Activated T-helper 2 cell treated with anti-CD3 and anti-CD28 coated beads, Interferon-gamma antibody, Interleukin-2, Interleukin-4, amounts not matched to agents 10 μg/mL and 5 μg/mL and 100 μg/mL, durations not matched to agents 14 hours and 24 hours and 36 hours (primary cell): ENCODE data around the gene LRCH1. TPM values are rescaled to one million over a fixed set of nuclear protein-coding genes. Genes with fewer than 3 reads are reported as not detected.

ENCODE experiments used
- DNase-seq: peaks from one replicate; pipeline ENCODE4 v3.0.0; 2021; ENCODE audit warnings: low spot score
- H3K27ac Mint-ChIP-seq: one replicate; pipeline ENCODE4 v1.8.0; 2021; ENCODE audit warnings: mixed read lengths
- H3K27me3 Mint-ChIP-seq: one replicate; pipeline ENCODE4 v1.8.0; 2021; ENCODE audit warnings: low read depth, mixed read lengths
- H3K36me3 Mint-ChIP-seq: one replicate; pipeline ENCODE4 v1.8.0; 2021; ENCODE audit warnings: low read depth, mixed read lengths
- H3K4me1 Mint-ChIP-seq: one replicate; pipeline ENCODE4 v1.8.0; 2021; ENCODE audit warnings: low read depth, mixed read lengths
- H3K4me3 Mint-ChIP-seq: one replicate; pipeline ENCODE4 v1.8.0; 2021; ENCODE audit warnings: low read depth, mild to moderate bottlenecking, moderate library complexity, mixed read lengths
- H3K9me3 Mint-ChIP-seq: one replicate; pipeline ENCODE4 v1.8.0; 2021; ENCODE audit warnings: mixed read lengths
- intact Hi-C: fragments of 100-400 bp; cut with micrococcal nuclease; formaldehyde crosslinking; loops from one replicate; pipeline ENCODE4 v1.15.1; 2023
- total RNA-seq: library from RNA; stranded (reverse); gene quantifications from 2 replicates; pipeline ENCODE4 v1.2.3, GENCODE V29; 2022

LRCH1 gene
- total RNA-seq, 1 donor from 2014 or later, result 17.8 TPM

GRCh38 chr13:46715363-46715762, 162.4 kb downstream of the LRCH1 start:
- DNase-seq, result no peak
- intact Hi-C loops, result no loop called here
- H3K36me3 Mint-ChIP-seq, result peaks cover 18% of the 10 kb centered on the region
- no peak overlapping the region for H3K27ac Mint-ChIP-seq
- no peaks in the 10 kb centered on the region for H3K27me3 Mint-ChIP-seq
- no peak overlapping the region for H3K4me3 Mint-ChIP-seq
- H3K9me3 Mint-ChIP-seq, result no peaks in the 10 kb centered on the region
- peaks cover 2% of the 10 kb centered on the region for H3K4me1 Mint-ChIP-seq

- no peak overlapping the region for H3K4me3 Mint-ChIP-seq
- intact Hi-C loops, result no loop called here
- DNase-seq, result no peak
- peaks cover 2% of the 10 kb centered on the region for H3K4me1 Mint-ChIP-seq
- no peaks in the 10 kb centered on the region for H3K27me3 Mint-ChIP-seq
- no peaks in the 10 kb centered on the region for H3K9me3 Mint-ChIP-seq
- no peak overlapping the region for H3K27ac Mint-ChIP-seq
- H3K36me3 Mint-ChIP-seq, result peaks cover 8% of the 10 kb centered on the region
Observed at GRCh38 chr13:46716821-46717220, 163.9 kb downstream of the LRCH1 start.

- intact Hi-C loops, result no loop called here
- H3K36me3 Mint-ChIP-seq, result peaks cover 8% of the 10 kb centered on the region
- no peaks in the 10 kb centered on the region for H3K27me3 Mint-ChIP-seq
- no peaks in the 10 kb centered on the region for H3K9me3 Mint-ChIP-seq
- H3K27ac Mint-ChIP-seq, result no peak overlapping the region
- DNase-seq, result no peak
- peaks cover 5% of the 10 kb centered on the region for H3K4me1 Mint-ChIP-seq
- H3K4me3 Mint-ChIP-seq, result no peak overlapping the region
Observed at GRCh38 chr13:46717275-46717674, 164.3 kb downstream of the LRCH1 start.

DNA sequence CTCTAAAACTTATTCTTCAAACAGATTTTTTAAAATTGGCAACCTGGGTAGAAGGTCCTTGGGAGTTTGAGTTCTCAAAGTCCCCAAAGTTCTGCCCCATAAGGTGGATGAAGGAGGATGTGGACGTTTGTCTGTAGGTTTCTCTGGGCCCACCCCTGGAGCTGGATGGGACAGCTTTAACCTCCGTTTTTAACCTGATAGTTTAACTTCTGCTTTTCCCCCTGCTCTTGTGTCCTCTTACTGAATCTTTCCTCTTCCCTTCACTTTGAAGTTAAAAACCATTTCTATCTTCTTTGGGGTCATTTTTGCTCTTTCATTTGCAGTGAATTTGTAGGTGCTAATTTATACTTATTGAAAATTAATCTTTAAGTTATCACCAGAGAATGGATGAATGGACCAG, 164.9 kb downstream of the LRCH1 start:
- Mint-ChIP-seq H3K4me1 (peaks cover 5% of the 10 kb centered on the region), H3K27ac (no peak overlapping the region), H3K36me3 (peaks cover 8% of the 10 kb centered on the region), H3K27me3 (no peaks in the 10 kb centered on the region), H3K4me3 (no peak overlapping the region), H3K9me3 (no peaks in the 10 kb centered on the region)
- intact Hi-C loops, result no loop called here
- no peak for DNase-seq

DNA sequence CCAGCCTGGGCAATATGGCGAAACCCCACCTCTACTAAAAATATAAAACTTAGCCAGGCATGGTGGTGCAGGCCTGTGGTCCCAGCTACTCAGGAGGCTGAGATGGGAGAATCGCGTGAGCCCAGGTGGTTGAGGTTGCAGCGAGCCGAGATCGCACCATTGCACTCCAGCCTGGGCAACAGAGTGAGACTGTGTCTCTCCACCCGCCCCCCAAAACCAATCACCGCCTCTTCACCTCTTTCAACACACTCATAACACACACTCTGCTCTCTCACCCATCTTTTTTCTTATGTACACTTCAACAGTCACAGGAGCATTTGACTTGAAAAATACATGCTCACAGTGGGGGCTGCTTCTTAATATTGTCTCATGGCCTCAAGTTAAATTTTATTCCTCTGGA, 167.2 kb downstream of the LRCH1 start:
- Mint-ChIP-seq H3K9me3 (no peaks in the 10 kb centered on the region), H3K36me3 (peaks cover 28% of the 10 kb centered on the region), H3K4me3 (no peak overlapping the region), H3K27ac (no peak overlapping the region), H3K4me1 (peaks cover 8% of the 10 kb centered on the region), H3K27me3 (no peaks in the 10 kb centered on the region)
- intact Hi-C loops, result no loop called here
- no peak for DNase-seq

DNA sequence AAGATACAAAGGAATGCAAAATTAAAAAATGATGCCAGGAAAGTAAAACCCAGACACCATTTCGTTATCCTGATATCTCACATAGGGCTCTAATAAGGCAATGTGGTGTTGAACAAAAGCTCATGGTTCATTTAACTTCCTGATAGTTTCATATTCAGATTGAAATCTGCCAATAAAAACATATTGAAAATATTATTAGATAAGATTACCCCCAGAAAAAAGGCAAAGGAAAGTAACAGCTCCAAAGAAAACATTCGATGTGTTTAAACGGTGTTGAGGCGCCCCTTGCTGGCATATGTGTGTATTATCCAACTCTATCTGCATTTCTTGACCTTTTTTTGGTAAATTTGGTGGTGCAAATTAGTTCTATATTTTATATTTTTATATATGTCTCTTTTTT, 168.1 kb downstream of the LRCH1 start:
- no peak for DNase-seq
- Mint-ChIP-seq H3K27me3 (no peaks in the 10 kb centered on the region), H3K9me3 (no peaks in the 10 kb centered on the region), H3K4me3 (no peak overlapping the region), H3K27ac (no peak overlapping the region), H3K36me3 (peaks cover 35% of the 10 kb centered on the region), H3K4me1 (peaks cover 15% of the 10 kb centered on the region)
- intact Hi-C loops, result loop anchor here (1.0 kb wide), 2 partner anchors 170 to 231 kb away; no protein-coding TSS in a partner anchor

DNA sequence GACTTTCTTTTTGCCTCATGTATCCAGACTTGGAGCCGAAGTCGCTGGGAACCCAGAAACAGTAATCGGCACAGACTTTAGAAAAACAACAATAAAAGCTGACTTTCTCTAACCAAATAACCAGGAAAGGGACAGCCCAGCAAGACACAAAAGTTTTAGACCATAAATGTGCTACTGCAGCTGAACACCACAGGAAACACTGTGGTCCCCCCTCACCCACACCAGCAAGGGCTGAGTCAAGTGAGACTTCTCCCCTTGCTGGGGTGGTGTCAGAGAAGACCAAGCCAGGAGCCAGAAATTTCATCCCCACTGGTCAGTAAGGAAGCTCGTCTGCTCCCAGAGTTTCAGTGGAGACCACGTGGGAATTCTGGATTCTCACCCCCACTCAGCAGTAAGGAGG, 173.4 kb downstream of the LRCH1 start:
- H3K27ac Mint-ChIP-seq, result no peak overlapping the region
- H3K4me3 Mint-ChIP-seq, result no peak overlapping the region
- no peaks in the 10 kb centered on the region for H3K9me3 Mint-ChIP-seq
- H3K27me3 Mint-ChIP-seq, result no peaks in the 10 kb centered on the region
- H3K36me3 Mint-ChIP-seq, result peaks cover 68% of the 10 kb centered on the region
- DNase-seq, result no peak
- intact Hi-C loops, result no loop called here
- H3K4me1 Mint-ChIP-seq, result peaks cover 18% of the 10 kb centered on the region

DNA sequence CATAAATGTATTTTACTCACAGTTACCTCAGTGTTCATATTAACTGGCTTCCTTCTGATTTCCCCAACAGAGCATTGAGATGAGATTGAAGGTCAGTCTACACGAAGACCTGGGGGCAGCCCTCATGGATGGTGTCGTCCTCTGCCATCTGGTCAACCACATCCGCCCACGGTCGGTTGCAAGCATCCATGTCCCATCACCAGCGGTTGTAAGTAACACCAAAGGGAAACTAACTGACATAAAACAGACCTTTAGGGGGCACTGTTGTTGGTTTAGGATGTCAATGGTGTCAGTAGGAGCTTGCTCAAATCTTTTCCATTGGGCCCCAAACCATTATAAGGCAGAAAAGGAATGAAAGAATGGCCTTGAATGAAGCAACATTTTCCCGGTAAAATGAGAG, 175.8 kb downstream of the LRCH1 start:
- no peak overlapping the region for H3K4me3 Mint-ChIP-seq
- H3K36me3 Mint-ChIP-seq, result peaks cover 66% of the 10 kb centered on the region
- intact Hi-C loops, result no loop called here
- H3K4me1 Mint-ChIP-seq, result peaks cover 15% of the 10 kb centered on the region
- no peak overlapping the region for H3K27ac Mint-ChIP-seq
- DNase-seq, result no peak
- H3K27me3 Mint-ChIP-seq, result no peaks in the 10 kb centered on the region
- H3K9me3 Mint-ChIP-seq, result no peaks in the 10 kb centered on the region

GRCh38 chr13:46731535-46731934, 178.6 kb downstream of the LRCH1 start:
- H3K4me3 Mint-ChIP-seq, result no peak overlapping the region
- H3K27ac Mint-ChIP-seq, result no peak overlapping the region
- intact Hi-C loops, result no loop called here
- H3K4me1 Mint-ChIP-seq, result peaks cover 4% of the 10 kb centered on the region
- DNase-seq, result no peak
- no peaks in the 10 kb centered on the region for H3K9me3 Mint-ChIP-seq
- peaks cover 57% of the 10 kb centered on the region for H3K36me3 Mint-ChIP-seq
- no peaks in the 10 kb centered on the region for H3K27me3 Mint-ChIP-seq

- DNase-seq, result no peak
- Mint-ChIP-seq H3K27me3 (no peaks in the 10 kb centered on the region), H3K4me3 (no peak overlapping the region), H3K27ac (no peak overlapping the region), H3K4me1 (no peaks in the 10 kb centered on the region), H3K36me3 (peaks cover 36% of the 10 kb centered on the region), H3K9me3 (no peaks in the 10 kb centered on the region)
- intact Hi-C loops, result no loop called here
Observed at GRCh38 chr13:46735425-46735824, 182.5 kb downstream of the LRCH1 start.

GRCh38 chr13:46736541-46737310, 183.8 kb downstream of the LRCH1 start:
- no peak overlapping the region for H3K4me3 Mint-ChIP-seq
- DNase-seq, result no peak
- no peak overlapping the region for H3K27ac Mint-ChIP-seq
- no peaks in the 10 kb centered on the region for H3K9me3 Mint-ChIP-seq
- intact Hi-C loops, result no loop called here
- no peaks in the 10 kb centered on the region for H3K27me3 Mint-ChIP-seq
- H3K36me3 Mint-ChIP-seq, result peaks cover 34% of the 10 kb centered on the region
- no peaks in the 10 kb centered on the region for H3K4me1 Mint-ChIP-seq

- Mint-ChIP-seq H3K4me1 (no peaks in the 10 kb centered on the region), H3K9me3 (no peaks in the 10 kb centered on the region), H3K27ac (no peak overlapping the region), H3K27me3 (no peaks in the 10 kb centered on the region), H3K4me3 (no peak overlapping the region), H3K36me3 (peaks cover 27% of the 10 kb centered on the region)
- intact Hi-C loops, result no loop called here
- no peak for DNase-seq
Observed at GRCh38 chr13:46738055-46738454, 185.1 kb downstream of the LRCH1 start.

- no peak for DNase-seq
- Mint-ChIP-seq H3K27ac (no peak overlapping the region), H3K4me1 (no peaks in the 10 kb centered on the region), H3K9me3 (no peaks in the 10 kb centered on the region), H3K4me3 (no peak overlapping the region), H3K27me3 (no peaks in the 10 kb centered on the region), H3K36me3 (peaks cover 27% of the 10 kb centered on the region)
- intact Hi-C loops, result no loop called here
Observed at GRCh38 chr13:46738766-46739165, 185.8 kb downstream of the LRCH1 start.
